NCI-H1694 (cell line): ENCODE results near the gene TSPAN1.
A peak's percentile ranks its signal among the peaks of the same experiment; 100 is the strongest.

Experiments
- DNase-seq: peaks from one replicate; lab custom pipeline; 2025; lab: John Stamatoyannopoulos, UW

TSPAN1 gene, protein sequence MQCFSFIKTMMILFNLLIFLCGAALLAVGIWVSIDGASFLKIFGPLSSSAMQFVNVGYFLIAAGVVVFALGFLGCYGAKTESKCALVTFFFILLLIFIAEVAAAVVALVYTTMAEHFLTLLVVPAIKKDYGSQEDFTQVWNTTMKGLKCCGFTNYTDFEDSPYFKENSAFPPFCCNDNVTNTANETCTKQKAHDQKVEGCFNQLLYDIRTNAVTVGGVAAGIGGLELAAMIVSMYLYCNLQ

DNA sequence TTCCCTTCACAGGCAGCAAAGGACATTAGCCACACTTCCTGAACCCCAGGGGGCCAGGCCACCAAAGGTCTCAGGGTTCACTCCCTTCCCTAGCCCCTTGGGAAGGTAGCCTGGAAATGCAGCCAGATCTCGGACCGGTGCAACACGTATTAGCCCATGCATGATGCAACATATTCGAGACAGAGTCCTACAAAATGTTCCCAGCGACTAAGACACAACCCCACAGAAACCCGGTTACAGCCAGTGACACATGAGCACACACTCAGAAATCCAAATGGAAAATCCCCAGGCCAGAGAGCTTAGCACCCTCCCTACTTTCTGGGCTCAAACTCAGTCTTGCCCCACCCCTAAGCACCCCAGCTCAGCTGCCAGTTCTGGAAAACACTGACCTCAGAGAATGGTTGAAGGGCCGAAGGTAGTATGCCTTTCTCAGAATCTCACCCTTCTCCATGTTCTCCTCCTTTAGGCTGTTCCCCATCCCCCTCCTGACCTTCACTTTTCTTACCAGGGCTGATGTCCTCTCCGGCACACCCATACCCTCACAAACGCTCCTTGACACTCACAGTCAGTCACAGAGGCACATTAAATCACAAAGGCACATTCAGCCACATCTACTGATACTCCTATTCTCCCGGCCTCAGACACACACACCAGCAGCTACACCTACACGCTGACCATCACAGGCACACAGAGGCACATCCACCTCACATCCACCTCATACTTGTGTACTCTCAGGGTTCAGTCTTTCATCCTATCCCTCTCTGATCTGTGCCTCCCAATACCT, at the start of gene TSPAN1:
Gene TSPAN1, plus strand, starts transcription at position 640 of the 784 bp plus-strand sequence. CDS start 6,021 bp downstream, outside the sequence.
- no peak for DNase-seq

DNA sequence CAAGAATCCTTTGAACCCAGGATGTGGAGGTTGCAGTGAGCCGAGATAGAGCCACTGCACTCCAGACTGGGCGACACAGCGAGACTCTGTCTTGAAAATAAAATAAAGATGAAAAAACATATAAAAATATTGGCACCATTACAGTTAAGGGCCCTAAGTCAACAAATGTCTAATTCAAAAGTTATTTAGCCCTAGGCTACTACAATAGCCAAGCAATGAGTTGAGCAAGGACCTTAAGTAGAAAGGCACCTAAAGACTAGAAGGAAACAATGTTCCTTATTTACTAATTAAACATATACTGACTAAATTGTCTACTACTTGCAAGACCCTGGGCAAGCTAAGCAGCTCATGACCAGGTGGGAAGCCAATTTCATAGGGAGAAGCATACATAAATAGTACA, 46.5 kb upstream of the TSPAN1 start:
- DNase-seq, result no peak

DNA sequence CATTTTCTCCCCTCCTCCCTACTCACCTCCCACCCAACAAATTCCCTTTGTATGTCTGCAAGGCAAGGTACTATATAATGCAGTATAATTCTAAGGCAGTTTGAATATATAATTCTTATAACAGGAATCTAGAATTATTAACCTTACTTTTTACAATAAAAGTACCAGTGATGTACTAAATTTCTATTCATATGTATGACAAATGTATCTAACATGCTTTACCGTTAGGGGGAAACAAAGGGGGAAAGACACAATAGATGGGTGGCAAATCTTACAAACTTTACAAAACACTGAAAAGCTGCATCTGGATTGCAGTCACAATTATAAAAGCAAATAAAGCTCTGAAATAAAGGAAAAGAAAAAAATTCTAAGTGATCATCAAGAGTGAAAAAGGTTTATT, 44.8 kb upstream of the TSPAN1 start:
- DNase-seq, result no peak

DNA sequence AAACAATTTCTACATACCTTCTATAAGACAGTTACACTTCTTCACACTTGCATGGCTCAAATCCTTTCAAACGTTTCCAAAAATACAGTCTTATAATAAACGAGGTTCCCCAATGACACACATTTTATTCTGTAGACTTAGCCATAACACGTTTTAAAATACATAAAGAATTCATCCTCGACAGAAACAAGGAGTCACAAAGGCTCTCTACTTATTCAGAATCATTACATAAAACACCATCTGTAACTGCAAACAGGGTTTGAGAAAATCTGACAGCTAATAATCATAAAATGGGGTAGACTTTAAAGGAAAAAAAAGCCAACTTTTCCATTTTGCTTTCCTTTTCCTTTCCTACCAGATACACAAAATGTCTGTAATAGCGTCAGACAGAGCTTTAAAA, 44.3 kb upstream of the TSPAN1 start:
- DNase-seq, result peak; percentile 20

DNA sequence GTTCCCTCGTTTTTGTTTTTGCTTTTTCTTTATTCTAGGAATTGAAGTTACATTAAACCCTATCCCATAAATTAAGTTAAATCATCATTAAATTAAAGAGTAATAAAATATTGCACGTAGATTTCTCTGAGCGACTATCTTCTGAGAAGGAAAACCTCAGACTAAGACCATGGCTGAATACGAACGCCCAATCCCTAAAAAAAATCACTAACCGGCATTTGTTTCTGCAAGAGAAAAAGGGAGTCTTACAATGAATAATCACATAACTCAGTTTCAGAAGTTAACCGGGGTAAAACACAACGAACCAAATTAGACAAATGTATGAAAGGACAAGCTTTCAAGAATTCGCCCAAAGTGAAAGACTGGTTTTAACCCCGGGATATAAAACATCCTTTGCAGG, 43.8 kb upstream of the TSPAN1 start:
- DNase-seq, result no peak

DNA sequence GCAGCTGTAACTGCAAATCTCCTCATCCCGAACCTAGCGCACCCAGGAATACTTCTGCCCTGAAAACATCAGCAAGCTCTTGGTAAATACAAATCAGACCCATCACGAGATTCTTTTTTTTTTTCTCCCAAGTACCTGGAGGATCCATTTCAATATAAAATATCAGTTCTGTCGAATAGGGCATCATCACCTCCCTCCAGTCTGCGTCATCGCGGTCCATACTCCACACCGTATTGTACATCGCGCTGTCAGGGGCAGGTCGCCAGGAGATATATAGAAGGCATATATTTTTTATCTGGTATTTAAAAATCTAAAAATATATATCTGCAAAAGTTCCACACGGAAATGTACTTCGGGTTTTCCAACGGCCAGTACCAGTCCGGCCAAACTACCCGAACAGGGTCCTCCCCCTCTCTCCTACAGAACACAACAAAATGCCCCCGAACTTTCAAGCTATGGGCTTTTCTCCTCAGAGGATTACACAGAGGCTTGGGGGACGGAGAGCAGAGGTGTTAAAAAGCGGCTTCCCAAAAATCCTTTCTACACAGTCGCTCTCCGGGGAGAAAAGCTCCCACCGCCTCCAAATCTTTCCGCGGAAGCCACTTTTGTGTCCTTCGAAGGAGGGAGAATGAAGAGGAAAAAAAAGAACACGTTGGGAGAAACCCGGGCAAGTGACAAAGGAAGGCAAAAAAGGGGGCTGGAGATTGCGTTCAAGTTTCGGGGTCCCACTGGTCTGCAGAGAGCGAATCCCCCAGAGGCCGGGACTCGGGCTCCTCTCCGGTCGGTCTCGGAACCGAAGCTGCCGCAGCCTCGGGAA, 43.0 kb upstream of the TSPAN1 start:
- peak; percentile 63 for DNase-seq

DNA sequence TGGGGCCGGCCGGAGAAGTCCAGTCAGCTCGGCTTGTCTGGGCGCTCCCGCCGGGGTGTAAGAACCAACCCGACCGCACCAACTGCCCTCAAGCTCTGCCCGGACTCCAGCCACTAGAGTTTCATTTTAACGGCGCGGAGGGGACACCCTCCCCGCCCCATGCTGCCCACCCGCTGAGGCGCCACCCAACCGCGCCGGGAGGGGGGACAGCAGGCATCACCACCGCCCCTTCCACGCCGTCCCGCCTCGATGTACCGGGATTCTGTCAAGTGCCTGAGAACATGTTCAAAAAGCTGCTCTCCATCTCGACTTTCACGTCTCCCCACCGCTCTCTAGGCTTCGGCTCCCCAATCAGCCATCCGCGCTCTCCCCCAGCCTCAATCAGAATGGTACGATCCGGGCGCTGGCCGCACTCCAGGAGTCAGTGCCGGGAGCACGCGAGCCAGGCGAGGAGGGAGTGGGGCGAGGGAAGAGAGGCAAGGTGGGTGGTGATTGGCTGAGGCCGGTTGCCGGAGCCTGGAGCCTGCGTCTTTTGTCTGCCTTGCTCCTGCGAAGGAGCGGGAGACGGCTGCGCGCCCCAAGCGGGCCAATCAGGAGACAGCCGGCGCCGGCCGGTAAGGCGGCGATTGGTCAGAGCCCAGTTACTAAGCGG, 42.2 kb upstream of the TSPAN1 start, which contains the start of gene PIK3R3:
Gene PIK3R3, minus strand, starts transcription at position 101 of the 652 bp plus-strand sequence. CDS start 677 bp downstream, outside the sequence.
- peak; percentile 92 for DNase-seq

DNA sequence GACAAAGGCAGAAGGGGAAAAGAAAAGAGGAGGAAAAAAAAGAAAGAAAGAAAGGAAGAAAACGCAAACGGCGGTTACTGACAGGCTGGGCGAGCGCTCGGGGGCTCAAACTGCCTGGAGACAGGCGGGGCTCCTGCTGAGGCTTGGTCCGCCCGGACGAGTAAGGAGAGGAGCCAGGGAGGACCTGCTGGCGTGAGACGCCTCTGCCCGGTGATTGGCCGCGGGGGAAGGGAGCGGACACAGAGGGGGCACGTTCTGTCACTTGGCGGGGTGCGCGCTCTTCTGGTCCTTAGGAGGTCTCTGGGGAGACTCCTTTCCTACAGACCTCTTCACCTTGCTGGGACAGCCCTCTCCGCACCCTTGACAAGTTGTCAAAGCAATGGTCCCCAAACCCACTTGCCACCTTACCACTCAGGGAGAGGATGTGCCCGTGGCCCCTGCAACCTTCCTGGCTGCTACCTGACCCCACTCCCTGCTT, 41.7 kb upstream of the TSPAN1 start:
- peak; percentile 59 for DNase-seq

DNA sequence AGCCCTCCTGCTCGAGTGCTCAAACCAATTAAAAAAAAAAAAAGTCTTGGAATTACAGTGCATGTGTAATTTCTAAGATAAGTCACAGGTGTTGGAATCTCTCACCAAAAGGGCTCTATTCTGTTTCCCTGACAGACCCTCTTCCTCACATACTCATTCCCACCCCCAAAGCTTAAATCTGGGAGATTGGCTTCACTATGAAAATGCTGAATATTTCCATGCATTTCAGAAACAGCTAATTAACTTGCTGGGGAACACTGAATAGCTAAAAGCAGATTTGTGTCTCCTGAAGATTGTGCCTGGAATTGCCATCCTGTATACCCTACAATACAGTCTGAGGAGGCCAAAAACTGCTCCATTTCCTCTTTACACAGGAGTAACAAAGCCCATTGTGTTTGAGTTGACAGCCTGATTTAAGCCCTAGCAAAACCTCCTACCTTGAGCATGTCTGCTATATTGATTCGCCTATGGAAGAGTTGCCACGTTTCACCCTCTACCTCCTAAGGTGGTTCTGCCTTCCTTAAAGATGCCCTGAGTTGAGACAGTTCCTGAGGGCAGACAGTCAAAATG, 41.0 kb upstream of the TSPAN1 start:
- no peak for DNase-seq

DNA sequence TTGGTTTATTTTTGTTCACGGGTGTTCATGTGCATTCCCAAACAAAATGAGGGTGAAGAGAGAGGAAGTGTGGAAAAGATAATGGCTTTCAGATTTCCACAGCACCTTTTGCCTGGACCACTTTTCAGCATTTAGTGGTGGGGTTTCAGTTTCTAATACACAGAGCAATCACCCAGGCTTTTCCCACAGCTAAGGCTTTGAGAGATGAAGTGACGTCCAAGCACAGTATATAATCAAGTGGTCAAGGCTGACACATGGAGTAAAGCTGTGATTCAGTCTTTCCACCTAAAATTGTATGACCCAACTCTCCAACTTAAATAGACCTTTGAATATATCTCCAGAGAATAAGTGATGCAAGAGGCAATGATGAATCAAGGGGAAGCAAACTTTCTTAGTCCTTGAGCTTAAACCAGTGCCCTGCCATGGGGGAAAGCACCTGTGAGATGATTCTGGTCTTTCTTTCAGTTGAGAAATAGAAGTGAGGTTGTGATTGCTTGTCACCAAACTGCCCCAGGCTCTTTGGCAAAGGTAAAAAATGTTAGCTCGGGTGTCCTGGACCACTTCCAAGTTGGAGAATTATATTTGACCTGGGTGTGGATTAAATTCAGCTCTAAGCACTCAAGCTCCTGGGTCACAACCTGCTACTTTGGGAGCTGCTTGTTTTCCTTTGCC, 40.1 kb upstream of the TSPAN1 start:
- DNase-seq, result peak; percentile 34

DNA sequence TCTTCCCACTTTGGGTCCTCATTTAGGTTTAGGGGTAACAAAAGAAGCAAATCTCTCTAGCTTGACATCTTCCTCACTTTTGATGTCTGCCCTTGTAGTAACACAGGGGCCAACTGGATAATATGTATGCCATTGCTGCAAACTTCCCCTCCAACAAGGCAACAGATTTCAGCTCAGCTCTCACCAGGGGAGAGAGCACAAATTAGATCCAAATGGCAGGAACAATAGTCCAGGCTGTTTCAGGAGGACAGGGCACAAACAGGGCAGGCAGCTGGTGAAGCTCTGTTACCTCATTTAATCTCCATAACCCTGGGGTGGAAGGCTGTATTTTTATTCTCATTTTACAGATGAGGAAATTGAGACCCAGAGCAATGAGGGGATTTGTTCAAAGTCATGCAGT, 38.2 kb upstream of the TSPAN1 start:
- no peak for DNase-seq

DNA sequence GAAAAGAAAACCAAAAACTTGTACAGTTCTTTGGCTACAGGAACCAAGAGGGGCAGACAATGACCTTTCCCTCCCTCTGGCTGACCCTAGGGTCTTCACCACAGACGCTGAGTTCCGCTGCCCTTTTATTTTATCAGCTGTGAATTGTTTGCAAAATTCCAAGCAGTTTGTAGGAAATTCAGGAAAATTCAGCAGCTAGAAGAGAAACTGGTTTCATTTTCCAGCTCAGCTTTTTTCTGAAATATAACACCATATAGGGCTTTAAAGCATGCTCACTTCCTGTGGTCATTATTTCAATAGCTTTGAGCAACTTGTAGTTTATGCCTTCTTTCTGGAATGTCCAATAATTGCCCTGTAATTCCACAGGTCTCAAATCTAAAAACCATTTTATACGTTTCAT, 37.0 kb upstream of the TSPAN1 start:
- no peak for DNase-seq

DNA sequence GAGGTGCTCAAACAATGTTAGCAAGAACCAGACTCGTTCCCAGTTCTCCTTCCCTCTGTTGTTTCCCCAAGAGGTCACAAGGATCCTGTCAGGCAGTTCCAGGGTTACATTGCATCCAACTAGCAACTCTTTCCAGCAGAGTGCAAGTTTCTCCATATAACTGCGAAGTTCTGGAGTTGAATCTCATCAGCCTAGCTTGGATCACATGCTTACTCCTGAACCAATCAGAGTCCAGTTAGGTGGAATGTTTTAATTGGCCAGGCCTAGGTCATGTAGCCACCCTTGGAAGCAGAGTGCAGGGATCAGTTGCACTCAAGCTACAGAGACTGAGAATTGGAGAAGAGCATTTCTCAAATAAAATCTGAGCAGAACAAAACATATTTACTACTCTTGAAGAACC, 26.6 kb upstream of the TSPAN1 start:
- no peak for DNase-seq

DNA sequence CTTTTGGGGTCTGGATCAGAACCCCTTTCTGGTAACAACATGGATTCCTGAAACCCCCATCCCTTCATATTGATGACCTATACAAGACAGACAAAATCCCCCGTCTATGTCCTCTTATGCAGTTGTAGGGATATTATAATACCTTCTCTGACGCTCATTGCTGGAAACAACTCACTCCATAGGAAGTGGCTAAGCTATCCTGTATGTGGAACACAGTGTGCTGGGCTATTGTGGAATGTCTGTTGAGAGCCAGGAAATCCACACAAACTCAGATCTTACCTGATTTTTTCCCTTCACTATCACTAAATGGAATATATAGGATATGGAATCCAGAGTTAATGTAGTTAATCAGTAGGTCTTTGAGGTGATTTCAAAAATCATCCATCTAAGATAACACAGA, 24.8 kb upstream of the TSPAN1 start:
- DNase-seq, result no peak

DNA sequence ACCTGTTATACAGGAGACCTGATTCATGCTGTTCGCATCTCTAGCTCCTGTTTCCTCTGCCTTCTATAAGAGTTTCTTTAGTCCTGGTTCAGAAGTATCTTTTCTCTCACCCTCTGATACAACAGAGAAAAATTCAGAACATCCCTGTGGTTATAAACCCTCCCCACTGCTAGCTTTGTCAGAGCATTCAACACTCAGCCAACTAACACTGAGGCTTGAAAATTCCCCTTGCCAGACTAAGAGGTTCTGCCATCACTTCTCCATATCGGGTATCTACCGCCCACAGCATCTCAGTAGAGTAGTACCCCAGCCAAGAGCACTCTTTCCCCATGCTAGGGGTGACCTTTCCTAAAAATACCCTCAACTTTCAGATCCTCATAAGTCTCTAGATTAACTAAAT, 22.9 kb upstream of the TSPAN1 start:
- no peak for DNase-seq

DNA sequence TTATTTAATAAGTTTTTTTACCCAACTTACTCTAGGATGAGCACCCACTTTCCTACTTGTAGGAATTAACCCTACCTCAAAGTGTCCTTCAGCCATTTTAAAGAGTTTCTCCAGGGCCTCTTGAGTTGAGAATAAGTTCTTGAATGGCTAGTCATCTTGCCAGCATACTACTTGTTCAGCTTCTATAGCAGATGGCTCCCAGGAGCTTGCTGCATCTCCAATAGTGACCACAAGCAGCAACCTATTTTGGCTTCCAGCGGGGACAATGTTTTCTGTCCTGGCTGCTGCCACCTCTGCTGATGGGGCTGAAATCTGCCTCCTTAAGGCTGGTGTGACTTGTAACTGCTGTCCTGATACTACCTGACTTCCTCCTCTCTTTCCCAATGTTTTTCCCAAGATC, 21.7 kb upstream of the TSPAN1 start:
- no peak for DNase-seq

DNA sequence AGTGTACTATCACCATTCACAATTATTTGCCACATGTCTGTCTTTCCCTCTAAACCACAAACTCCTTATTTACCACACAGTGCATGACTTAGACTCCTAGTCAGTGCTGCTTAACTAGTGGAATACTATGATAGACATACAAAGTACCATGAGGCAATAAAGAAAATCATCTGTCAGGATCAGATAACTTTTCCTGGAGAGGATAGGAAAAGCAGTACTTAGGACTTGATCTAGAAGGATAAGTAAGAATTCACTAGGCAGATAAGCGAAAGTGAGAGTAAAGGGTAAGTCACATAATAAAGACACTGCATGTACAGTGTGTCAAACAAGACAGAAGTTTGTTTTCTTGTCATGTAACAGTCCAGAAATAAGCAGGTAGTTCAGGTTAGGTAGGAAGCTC, 21.2 kb upstream of the TSPAN1 start:
- no peak for DNase-seq

DNA sequence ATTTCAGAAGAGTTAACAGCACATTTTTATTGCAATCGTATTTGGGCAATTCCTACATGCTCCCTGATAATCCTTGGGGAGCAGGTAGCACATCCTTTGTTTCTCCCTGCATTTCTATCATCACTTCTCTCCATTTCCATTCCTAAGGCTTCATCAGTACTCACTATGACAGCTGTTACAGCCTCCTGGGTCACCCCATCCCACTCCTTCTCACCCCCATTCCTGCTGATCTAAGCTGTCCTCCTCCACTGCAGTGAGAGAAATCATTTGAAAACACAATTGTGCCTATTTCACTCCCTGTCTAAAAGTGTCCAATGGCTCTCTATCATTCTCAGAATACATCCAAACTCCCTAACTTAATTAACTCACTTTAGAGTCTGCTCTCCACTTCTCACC, 17.0 kb upstream of the TSPAN1 start:
- DNase-seq, result no peak

DNA sequence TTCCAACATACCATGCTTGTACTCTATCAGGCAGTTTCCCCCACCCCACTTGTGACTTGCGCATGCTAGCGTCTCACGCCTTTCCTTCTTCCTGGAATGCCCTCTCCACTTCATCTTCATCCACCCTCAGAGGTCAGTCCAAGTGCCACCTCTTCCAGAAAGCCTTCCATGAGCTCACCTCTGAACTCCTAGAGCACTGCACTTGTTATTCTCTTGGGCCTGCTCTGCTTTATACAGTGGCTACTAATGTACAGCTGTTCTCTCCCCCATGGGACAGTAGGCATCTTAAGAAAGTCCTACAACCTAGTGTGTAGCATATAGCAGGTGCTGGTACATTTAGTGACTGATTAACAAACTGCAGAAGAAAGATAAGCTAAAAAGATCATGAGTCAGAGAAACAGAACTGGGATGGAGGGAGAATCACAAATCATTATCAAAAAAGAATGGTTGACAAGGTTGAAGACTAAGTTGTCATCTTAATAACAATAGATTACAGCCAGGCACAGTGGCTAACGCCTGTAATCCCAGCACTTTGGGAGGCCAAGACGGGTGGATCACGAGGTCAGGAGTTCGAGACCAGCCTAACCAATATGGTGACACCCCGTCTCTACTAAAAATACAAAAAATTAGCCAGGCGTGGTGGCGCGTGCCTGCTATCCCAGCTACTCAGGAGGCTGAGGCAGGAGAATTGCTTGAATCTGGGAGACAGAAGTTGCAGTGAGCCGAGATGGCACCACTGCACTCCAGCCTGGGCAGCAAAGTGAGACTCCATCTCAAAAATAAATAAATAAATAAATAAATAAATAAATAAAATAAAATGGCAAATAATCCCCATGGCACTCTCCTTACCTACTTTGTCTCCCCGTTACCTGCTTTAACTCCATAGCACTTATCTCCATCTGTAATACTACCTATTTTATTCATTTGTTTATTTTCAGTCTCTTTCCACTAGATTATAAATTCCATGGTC, 16.3 kb upstream of the TSPAN1 start:
- DNase-seq, result no peak

DNA sequence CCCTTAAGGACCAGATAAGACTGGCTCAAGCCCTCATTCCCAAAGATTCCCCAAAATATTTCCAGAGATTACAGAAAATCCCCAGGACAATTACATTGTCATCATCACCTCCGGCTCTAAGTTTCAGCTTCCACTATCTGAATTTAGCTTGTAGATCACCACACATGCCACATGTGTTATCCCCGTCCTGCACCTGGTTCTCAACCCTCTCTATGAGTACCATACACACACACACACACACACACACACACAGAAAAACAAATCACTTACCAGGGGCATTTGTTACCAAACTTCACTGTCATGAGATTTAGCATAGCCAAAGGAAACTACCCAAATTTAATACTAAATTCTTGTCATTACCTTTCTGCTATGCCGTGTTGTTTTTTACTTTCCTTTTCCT, 15.4 kb upstream of the TSPAN1 start:
- no peak for DNase-seq
